GM21447 (cell line): ENCODE measurements around the gene ZDHHC14.
A peak's percentile ranks its signal among the peaks of the same experiment; 100 is the strongest.

Experiments used
- ATAC-seq: cut with Tn5 transposase; IDR thresholded peaks from one replicate; pipeline ENCODE4 v1.9.1; 2021; ENCODE audit not compliant: unreplicated experiment

ZDHHC14 gene

DNA sequence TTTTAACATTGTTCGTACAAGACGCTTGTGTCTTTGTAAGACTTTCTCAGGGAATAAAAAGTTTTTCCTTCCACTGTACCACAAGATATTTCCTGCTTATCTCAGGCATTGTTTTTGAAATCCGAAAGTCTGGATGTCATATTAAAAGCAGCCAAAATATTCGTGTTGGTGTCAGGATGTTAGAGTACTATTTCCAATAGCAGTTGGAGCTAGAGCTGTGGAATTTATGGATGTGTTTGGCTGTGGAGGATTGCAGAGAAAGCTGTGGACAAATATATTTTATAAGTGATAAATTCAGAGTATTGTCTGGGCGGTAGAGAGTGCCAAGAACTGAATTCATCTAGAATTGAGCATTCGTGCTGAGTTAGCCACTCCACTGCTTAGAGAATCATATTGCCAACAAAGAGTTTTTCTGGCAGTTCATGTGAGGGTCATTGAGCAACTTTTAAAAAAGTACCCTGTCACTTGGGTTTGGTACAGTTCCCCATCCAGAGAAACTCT, 57.7 kb downstream of the ZDHHC14 start:
- ATAC-seq, result no peak

DNA sequence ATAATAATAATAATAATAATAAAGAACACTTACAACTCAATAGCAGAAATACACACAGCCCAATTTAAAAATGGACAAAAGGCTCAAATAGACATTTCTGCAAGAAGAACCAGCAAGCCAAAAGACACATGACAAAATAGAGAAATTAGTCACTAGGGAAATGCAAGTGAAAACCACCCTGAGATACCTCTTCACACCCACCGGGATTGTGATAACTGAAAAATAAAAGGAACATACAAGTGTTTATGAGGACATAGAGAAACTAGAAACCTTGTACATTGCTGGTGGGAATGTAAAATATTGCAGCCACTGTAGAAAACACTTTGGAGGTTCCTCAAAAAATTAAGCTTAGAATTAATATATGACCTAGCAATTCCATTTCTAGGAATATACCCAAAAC, 59.2 kb downstream of the ZDHHC14 start:
- ATAC-seq, result no peak

DNA sequence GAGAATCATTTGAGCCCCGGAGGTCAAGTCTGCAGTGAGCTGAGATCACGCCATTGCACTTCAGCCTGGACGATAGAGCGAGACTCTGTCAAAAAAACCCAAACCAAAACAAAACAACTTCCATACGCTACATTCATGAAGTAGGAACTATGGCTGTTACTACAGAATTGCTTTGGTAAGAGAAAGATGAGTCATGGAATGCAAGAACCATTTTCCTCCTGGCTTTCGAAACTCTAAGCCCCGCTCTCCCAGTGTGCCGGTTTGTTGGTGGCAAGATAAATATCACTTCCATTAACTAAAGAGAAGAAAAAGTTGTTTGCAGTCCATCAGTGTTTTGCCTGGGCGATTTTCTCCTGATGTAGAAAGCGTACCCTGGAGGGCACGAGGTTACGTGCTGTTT, 61.3 kb downstream of the ZDHHC14 start:
- no peak for ATAC-seq

DNA sequence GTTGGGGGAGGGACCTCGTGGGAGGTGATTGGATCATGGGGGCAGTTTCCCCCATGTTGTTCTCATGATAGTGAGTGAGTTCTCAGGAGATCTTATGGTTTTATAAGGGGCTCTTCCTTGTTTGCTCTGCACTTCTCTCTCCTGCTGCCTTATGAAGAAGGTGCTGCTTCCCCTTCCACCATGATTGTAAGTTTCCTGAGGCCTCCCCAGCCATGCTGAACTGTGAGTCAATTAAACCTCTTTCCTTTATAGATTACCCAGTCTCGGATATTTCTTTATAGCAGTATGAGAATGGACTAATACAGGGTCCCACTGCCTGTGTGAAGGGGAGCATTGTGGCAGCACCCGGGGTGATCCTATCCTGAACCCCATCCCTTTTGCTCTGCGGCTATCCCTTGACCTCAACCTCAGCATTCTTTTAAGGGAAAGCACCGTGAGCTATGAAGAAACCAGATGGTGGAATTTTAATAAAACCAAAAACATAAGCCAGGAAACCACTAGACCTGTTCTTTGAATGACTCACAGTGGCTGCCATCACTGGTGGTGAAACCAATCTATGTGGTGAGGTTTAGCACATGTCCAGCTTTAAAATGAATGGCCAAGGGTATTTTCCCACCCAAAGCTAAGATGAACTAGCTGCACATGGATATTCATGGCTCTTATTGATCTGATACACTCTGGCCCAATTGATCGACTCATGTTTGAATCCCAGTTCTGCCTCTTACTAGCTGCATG, 62.2 kb downstream of the ZDHHC14 start:
- ATAC-seq, result peak; percentile 87

DNA sequence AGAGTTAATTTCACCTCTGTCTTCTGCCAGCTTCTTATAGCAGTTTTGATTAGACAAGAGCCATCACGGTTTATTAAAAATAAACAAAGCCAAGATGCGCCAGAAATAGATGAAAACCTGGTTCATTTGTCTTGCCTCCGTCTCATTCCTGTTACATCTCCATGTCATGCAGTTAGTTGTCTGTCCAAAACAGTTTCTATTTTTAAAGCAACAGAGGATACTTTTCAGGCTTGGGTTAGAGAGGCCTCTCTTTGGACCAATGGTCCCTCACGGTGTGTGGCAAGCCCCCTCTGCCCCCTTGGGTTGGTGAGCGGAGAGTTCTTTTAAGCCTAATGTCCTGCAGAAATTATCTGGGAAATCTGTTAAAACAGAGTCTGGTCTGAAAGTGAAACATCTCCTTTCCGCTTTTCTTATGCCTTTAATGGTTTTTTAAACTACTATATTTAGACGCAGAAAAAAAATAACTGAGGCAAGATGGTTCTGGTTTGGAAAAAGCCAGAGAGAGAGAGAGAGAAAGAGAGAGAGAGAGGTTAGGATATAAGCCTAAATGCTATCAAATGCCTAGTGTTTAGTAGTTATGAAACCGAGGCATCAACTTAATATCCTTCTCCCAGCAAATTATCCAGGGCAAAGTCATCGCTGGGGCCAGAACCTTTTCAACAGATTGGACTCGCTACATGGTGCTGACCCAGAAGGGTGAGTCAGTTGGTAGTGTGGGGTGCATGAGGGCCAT, 64.5 kb downstream of the ZDHHC14 start:
- ATAC-seq, result no peak

DNA sequence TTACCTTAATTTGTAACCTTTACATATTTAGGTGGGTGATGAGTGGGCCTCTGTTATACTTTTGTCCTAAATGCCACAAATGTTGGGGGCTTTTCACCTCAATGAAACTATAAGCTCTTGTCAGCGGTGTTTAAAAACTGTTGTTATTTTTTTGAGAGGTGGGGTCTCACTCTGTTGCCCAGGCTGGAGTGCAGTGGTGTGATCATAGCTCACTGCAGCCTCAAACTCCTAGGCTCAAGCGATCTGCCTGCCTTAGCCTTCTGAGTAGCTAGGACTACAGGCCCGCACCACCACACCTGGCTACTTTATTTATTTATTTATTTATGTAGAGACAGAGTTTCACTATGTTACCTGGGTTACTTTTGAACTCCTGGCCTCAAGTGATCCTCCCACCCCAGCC, 66.7 kb downstream of the ZDHHC14 start:
- ATAC-seq, result no peak

DNA sequence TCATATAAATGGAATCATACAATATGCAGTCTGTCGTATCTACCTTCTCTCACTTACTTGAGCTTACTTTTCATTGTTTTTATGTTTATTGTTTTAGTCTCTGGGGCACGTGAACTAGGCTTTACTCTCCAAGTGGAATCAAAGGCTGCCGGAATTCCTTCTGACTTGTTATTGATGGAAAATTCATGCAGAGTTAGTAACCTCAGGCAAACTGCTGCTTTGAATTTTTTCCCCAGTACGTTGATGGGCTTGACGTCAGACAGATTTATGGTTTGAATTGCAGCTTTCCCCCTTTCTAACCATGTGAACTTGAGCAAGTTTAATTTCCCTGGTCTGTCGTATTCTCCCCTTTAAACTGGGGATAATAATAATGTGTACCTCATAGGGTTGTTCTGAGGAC, 68.6 kb downstream of the ZDHHC14 start:
- no peak for ATAC-seq

DNA sequence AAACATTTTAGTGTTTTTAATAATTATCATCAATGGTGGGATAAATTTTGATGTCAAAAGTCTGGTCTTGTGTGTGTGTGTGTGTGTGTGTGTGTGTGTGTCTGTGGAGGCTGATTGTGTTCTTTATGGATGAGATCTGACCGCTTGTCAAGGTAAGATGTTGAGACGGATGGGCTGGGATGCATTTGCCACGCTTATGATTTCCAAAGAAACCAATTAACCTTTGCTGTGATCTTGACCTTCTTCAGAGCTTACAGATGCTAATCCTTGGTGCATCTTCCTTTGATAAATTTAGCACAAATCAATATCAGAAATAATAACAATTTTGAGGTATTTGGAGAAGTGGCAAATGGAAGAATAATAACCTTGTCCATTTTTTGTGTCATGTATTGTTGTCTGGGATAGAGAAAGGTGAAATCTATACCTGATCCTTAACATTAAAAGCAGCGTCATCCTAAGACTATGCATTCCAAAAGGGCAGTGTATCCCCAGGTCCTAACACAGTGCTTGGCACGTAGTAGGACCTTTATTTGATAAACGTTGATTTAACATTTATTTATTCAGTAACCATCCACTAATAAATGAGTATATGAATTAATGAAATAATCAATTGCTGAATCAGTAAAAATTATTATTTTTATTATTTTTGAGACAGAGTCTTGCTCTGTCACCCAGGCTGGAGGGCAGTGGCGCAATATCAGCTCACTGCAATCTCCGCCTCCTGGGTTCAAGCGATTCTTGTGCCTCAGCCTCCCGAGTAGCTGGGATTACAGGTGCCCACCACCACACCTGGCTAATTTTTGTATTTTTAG, 70.1 kb downstream of the ZDHHC14 start:
- no peak for ATAC-seq

DNA sequence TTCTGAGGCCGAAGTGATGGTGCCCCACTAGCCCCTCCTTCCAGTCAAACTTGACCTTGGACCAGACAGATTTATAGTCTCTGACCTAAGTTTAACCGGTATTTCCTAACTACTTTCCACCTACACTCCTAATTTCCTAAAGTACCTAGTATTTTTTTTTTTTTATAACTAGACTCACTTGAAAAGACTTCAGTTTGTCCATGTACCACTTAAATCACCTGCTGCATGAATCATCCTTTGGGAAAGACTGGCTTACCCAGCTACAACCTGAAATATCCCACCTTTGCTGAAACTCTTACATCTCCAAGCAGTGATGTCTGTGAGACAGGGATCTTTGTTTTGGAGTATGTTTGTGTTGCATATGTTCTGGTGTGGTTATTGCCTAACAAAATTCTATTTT, 71.1 kb downstream of the ZDHHC14 start:
- no peak for ATAC-seq

DNA sequence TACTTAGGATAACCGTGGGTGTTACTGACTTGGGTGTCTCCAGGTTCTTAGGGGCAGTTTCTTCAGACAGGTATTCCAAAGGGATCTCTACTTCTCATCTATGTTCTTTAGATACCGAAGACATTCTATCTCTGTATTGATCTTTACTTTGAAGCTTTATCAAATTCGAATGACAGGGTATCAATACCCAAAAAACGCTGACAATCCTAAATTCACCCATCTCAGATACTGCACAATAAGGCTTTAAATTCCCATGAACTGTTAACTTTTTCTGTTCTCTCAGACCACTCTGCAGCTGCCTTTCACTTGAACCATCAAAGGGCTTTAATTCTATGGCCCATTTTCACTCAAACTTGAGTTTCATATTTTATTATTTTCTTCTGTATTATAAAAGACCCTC, 72.1 kb downstream of the ZDHHC14 start:
- no peak for ATAC-seq

DNA sequence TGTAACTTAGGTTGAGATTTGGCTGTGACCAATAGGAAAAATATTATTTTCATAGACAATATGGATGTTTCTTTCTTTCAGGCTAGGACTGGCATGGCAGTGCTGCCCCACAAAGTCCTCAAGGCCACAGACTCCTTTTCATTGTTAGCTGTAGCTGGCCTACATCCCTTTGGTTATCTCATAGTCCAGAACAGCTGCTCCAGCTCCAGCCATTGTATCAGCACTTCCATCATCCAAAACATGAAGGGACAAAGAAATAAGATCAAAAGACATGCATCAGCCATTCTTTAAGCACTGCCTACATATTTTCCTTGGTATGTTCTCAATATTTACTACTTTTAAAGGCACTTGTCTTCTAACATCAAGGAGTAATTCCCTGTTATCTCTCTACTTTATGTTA, 73.0 kb downstream of the ZDHHC14 start:
- ATAC-seq, result no peak

DNA sequence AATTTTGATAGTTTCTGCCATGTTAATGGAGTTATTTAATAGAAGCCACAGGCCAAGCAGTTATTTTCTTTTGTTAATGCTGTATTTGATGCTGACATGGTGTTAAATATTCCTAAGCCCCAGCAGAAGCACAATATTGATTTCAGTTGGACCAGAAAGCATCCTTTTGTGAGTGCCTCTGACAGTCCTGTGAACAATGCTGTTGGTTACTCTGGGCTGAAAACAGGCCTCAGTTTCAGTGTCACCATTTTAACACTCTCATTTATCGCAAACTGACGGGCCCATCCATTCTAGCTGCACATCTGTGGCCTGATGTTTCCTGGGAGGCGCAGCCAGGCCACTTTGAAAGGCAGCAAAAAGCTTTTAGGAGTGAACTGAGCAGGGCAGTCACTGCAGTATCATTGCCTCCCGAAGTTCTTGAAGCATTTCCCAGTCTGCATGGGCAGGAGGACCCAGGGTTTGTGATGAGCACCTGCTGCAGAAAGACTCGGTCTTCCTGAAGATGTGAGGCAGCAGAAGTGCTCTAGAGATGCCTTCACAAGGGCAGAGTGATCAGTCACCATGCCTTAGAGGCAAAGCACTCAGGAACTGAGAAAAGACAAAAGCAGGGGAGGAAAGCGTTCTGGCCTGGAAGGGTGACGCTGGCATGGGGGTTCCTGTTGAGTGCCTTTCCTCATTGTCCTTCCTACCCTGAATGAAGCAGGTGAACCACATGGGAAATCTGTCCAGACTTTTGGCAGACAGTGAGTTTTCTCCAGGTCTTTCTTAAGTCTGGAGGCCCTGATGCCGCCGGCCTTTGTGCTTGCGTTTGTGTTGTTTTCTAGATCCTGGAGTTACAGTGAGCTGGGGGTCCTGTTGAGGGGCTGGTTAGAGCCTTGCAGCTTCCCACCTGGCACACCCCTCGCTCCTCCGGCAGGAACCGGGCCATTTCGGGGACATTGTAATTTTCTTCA, 74.0 kb downstream of the ZDHHC14 start:
- ATAC-seq, result no peak

DNA sequence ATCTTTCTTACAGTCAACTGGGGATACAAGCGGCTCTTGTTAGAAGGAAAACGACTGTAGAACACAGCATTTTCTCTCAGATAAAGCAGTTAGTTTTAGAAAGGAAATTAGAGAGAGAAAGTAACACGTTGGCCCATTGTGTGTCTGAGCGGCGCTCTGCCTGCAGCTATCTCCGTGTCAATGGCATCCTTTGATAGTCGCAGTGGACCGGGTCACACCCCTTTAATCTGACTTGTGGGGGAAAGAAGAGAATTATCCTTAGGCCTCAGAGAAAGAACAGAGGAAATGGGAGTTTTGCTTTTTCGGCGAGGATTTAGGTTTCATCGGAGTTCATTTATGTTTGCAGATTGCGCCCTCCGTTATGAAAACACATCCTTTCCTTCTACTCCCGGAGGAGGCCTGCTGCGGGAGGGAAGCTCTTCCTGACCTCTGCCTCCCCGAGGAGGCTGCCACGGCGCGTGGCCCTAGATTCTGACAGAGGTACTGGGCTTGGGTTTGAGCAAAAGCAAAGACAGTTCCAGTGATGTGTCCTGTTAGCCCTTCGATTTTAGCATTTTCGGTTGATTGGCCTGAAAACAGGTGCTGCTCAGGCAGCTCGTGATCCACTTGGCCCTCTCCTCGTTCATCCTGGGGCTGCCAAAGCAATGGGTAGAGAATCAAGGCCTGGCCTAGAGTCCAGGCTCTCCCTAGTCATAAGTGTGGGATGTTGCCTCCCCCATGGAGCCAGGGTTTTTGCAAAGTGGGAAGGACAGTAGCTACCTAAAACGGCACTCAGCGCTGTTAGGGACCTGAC, 74.9 kb downstream of the ZDHHC14 start:
- no peak for ATAC-seq

DNA sequence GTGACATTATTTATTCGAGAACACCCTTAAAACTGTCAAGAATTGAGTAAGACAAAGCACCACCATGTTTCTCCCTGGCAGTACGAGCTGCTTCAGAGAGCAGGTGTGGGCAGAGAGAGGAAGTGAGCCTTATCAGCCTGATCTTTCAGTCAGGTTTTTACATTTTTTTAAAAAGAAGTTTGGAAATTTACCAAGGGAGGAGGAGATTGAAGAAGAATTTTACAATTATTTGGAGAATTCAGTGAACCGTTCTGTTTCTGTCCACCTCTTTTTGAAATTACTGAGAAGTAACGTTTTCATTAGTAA, 75.5 kb downstream of the ZDHHC14 start:
- ATAC-seq, result peak; percentile 48

DNA sequence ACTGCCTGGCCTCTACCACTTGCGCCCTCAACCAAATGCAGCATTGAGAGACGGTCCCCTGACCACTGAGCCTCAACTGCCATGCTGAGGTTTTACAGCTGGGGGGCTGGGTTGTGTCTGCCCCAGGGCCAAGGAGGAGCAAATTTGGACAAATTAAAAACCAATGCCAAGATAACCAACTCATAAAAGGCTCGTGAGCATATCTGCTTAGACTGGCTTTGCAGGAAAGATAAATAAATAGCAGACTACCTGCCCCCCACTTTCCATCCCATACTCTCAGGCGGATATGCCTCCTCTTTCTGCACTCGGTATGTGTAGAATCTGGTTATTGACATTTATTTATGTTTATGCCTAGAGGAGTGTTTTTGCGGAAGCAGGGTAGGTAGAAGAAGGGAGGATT, 76.8 kb downstream of the ZDHHC14 start:
- no peak for ATAC-seq

DNA sequence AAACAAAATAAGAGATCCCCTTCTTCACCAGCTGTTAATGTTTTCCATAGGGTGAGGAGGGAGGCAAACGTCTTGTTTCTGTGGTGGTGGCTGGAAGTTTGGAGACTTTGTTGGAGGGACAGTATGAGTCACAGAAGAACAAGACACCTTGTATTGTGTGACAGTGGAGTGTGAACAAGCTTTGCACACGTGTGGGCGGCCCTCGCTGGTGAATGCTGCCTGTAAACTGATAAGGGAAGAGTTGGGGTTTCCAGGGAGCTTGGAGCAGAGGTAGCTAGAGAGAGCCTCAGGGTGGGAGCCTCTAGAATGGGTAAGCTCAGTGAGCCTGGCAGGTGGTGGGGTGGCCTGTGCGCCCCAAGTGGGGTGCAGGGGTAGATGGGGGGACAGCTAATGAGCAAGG, 78.3 kb downstream of the ZDHHC14 start:
- ATAC-seq, result no peak

DNA sequence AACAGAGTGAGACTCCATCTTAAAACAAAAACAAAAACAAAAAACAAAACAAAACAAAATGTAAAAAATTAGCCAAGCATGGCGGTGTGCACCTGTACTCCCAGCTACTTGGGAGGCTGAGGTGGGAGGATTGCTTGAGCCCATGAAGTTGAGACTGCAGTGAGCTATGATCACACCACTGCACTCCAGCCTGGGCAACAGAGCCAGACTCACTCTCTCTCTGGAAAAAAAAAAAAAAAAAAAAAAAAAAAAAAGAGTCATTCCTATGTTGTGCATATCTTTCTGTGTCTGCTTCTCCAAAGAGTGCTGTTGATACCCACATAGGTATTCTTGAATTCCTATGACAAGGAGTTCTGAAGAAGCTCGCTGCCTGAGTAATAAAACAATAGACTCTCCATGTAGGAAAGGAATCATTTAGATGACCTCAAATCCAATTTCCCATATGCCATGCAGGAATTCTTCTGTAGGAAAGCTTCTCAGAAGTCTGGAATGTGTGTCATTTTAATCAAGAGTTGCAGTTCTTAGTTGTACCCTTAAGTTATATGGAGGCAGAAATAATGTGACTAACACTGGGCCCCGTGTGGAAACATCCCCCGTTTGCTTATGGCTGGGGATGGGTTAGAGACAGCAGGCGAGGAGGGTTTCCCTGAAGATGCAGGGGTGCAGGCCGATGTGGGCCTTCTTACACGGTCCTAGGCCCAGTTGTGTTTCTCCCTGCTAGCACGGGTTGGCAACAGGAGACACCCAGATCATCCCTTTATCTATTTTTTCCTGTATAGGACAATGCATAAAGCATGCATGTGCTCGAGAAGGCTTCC, 79.4 kb downstream of the ZDHHC14 start:
- ATAC-seq, result peak; percentile 3

DNA sequence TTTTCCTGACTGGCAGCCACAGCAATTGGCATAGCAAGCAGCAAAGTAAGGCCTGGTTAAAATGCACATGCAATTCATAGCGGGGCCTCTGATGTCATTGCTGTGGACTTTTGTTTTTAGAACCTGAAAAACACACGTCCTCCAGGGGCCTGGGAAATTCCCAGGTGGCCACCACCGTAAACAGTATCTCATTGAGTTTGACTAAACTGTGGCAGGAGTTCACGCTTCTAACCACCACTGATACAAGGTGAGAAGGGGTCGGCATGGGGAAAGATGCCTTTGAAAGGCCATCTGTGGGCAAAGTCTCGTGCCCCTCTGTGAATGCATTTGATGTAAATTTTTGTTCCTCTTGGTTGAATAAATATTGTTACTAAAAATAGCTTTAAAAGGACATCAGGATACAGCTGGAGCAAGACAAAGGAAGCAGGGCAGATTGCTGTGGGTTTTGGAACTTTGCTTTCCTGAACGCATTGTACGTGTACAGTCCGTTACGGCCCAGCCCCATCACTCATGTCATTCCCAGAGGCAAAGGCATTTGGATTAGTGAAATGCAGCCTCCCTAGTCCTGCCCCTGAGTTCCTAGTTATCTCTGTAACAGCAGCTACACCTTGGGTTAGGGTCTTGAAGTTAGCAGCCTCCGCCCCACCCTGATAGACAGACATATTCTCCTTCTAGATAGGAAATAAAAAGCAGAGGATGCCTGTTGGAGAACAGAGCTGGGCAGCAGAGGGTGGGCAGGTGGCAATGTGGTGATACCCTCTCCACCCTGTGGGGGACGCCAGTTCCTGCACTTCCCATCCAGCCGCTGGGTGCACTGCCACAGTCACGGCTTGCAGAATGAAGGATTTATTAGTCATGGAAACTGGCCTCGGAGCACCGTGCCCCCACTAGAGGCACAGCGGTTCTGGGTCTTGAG, 80.3 kb downstream of the ZDHHC14 start:
- peak; percentile 60 for ATAC-seq
